Stimulated activated CD8-positive, alpha-beta memory T cell treated with anti-CD3 and anti-CD28 coated beads, Interleukin-4, amount 100 ng/mL, for 48 hours (primary cell): ENCODE measurements around the gene RGS5.
"Not testable (repeated sequence)": the region's sequence is repeated elsewhere in the genome, so short reads cannot be mapped to it uniquely, and the experiment has no call there.

Experiments used
- DNase-seq: peaks from one replicate; pipeline ENCODE4 v3.0.0-alpha.2; 2020

The RGS5 gene

DNA sequence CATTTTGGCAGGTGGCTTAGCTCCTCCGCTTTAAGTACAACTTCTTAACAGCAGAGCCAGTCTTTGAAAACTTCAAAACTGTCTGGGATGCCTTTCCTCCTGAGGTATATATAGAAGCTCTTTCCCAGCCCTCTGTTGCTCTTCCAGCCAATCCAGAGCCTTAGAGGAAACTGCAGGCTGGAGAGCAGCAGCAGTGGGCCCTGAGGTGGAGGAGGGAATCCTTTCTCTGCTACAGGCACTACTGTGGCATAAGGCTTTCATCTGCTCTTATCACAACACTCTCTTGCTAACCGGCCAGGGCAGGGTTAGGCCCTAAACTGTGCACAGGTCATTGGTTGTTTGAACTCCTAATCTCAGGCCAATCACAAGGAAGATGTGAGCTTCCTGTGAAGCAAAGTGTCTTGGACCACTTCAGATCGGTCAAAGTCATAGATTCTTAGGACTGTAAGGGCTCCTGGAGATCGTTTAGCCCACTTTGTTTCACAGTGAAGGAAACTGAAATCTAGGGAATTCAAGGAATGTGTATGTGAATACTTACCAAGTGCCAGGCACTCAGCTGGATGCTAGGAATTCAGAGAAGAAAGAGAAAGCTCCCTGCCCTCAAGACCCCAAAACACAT is at the start of gene RGS5:
TSS of gene RGS5 (minus strand) at position 84 of the 619 bp plus-strand sequence. CDS start at position 3, 81 bp downstream.
- no peak for DNase-seq

DNA sequence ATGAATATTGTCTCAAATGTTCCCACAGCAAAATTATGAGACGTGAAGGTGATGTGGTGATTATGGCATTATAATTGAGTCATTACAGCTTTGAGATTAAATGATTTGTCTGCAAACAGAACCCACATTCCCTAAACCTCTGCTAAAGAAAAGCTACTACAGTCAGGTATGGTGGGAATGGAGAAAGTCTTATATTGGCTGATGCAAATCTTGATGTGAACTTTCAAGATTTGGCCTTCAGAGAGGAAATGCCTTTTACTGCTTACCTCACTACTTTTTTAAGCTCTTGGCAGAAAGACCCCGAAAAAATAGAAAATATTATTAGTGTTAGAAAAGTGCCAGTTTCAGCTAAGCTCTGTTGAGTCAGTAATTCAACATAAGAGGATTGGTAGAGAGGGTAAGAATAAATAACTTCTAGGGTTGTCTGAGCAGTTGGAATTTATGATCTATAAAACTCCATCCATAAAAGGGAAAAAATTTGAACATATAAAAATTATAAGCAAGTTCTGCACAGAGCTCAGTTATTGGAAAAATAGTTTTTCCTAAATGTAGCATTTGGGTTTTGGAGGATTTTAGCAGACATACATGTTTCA is 47.8 kb upstream of the RGS5 start:
- DNase-seq: no peak

- DNase-seq: no peak
Observed at GRCh38 chr1:163248064-163248463, 45.3 kb upstream of the RGS5 start.

GRCh38 chr1:163244648-163245047 is 41.9 kb upstream of the RGS5 start:
- not testable (repeated sequence) for DNase-seq

DNA sequence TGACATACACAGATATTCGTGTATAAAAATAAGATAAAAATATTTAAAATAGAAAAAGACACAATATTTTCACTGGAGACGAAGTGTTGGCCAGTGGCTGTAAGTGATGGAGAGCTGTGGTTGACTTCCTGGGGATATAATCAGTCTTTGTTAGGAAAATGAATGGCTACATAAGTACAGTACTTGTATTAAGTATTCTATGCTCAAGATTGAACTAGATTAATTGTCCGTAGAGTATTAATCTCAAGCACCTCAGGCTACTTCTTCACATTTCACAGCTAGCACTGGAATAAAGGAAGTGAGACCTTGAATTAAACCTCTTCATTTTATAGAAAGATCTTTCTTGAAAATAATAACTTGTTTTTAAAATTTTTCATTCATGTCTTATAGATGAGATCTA is 39.0 kb upstream of the RGS5 start:
- no peak for DNase-seq

GRCh38 chr1:163240705-163241104 is 38.0 kb upstream of the RGS5 start:
- DNase-seq: no peak

GRCh38 chr1:163233643-163234042 is 30.9 kb upstream of the RGS5 start:
- DNase-seq: not testable (repeated sequence)

GRCh38 chr1:163231385-163231784 is 28.7 kb upstream of the RGS5 start:
- no peak for DNase-seq

DNA sequence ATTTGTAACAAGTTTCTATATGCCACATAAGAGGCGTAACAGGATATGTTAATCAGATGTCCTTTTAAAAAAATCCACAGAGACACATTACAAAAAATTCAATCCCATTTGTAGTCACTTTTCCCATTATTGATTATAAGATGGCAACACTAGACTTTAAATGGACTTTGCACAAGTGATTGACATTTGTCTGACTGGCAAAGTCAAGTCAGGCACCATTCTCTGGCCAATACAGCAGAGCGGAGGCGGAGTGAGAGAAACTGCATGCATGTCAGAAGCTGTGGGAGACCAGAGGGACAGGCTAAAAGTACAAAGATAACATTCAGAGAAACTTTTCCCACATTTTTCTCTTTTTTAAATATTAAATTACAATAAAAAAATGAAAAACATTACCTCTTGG is 28.1 kb upstream of the RGS5 start:
- no peak for DNase-seq

GRCh38 chr1:163228271-163228670 is 25.6 kb upstream of the RGS5 start:
- DNase-seq: not testable (repeated sequence)

- DNase-seq: no peak
Observed at GRCh38 chr1:163227126-163227525, 24.4 kb upstream of the RGS5 start.

DNA sequence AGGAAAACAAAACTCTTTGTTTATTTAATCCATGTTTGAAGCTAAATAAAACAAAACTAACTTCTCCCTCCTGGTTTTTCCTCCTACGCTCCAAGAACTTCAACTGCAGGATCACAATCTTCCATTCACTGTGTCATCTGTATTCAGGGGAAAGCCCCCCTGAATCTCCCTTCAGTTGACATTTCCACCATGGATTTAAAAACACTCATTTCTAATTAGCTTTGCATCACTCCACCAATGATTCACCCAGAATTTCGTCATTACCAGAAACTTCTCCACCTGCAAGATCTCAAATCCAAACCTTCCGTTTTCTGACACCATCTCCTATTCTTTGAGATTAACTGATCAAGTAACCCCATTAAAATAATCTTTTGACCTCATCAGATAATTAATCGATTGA is 10.9 kb upstream of the RGS5 start:
- no peak for DNase-seq

GRCh38 chr1:163211667-163212066 is 9.0 kb upstream of the RGS5 start:
- no peak for DNase-seq

DNA sequence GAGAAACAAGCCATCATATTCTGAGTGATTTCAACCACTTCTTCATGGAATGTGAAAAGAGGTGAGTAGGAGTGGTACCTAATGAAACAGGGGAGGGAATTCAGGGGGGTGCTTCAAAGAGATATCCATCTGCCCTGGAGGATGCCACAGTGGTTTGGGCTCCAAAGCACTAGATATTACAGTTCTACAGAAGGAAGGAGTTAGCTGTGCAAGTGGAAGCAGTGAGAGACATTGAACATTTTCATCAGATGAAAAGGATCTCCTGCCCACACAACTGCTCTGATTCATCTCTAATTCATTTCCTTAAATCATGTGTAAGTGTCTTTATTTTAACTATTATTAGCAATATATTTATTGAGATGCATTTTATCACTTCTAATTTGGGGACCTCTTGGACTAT is 2.8 kb upstream of the RGS5 start:
- no peak for DNase-seq

GRCh38 chr1:163203561-163203960 is 845 bp upstream of the RGS5 start:
- no peak for DNase-seq

DNA sequence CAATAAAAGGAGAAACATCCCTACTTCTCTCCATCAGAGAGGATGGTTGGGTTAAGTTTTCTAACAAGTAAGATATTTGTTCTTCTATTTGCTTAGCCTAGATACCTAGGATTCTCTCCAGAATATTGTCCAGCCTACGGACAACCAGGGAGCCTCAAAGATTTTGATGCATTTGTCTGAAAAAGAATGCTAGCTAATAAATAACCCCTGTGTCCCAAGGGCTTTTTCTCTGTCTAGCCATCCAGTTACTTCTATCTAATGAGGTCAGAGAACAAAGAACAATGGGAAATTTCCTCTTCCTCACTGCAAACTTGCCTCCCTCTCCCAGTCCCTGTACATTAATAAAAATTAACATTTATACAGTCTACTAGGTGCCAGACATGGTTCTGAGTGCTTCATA is 810 bp downstream of the RGS5 start:
- no peak for DNase-seq

DNA sequence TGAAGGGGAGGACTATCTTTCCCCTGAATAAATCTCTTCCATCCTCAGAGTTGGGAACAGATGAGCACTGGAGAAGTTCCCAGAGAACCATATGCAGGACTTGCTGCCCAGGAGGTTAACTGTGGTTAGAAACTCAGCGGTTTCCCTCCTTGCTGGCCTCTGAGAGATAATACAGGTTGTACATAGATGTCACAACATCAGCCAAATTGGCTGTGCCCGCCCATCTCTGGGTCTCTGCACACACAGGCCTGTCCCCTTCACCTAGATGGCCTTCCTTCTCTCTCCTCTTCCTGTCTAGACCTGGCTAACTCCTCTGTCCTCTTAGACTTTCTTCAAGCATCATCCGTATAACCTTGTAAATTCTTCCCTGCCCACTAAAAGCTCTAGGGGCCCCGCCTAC is 5.7 kb downstream of the RGS5 start:
- no peak for DNase-seq

DNA sequence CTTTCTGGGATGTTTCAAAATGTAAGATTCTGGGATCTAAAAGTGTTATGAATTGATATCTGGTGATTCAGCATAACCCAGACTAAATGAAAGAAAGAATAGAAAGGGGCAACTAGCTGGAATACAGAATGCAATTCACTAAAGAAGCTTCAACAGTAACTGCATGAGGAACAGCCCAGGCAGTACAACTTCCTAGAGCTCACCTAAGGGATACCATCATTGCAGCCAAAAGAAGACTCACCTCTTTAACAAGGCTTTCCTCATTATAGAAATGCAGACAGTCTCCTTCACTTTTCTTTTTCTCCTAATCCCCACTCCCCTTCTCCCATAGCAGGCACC is 6.3 kb downstream of the RGS5 start:
- no peak for DNase-seq

DNA sequence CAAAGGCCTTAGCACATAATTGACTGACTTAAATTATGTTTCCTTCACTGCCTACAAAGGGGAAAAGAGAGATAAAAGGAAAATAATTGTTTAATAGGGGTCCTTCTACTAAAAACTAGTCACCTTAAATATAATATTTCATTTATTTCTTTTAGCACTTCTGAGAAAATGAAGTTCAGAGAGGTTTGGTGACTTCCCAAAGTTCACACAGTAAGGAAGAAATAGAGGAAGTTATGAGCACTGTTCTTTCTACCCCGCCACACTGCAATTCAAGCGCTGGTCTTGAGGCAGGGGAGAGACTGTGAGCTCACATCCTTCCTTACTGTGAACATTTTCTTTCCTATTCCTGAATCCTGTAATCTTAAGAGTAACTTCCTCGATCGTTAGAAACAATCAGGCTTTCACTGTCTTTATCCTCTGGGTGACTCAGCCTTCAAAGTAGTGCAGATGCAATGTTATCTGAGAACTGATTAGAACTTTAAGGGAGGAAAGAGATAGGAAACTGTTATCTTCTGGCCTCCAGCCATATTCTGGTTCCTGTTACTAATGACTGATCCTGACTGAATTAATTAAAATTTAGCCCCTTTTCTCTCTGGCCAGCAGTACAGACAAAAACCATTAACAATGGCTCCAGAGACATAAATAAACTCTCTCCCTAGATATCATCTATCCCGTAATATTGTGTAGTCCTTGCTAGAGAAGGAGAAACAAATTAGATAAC is 6.8 kb downstream of the RGS5 start:
- DNase-seq: no peak

- DNase-seq: no peak
Observed at GRCh38 chr1:163191301-163191700, 11.4 kb downstream of the RGS5 start.

GRCh38 chr1:163188947-163189346 is 13.8 kb downstream of the RGS5 start:
- no peak for DNase-seq

- DNase-seq: no peak
Observed at GRCh38 chr1:163187849-163188248, 14.9 kb downstream of the RGS5 start.

- DNase-seq: no peak
Observed at GRCh38 chr1:163186862-163187261, 15.9 kb downstream of the RGS5 start.

GRCh38 chr1:163182330-163182949 is 20.3 kb downstream of the RGS5 start:
- DNase-seq: no peak
